ENCODE results near the gene WIPF3. TPM values are rescaled to one million over a fixed set of nuclear protein-coding genes. Genes with fewer than 3 reads are reported as not detected.

Gene WIPF3
- total RNA-seq, 2 experiments from 2014 or later = not detected

- ChIA-PET POLR2A (no interaction called here), CTCF (interaction anchor here (1.3 kb wide), 1 partner anchor 9 kb away, joined by 3 read pairs; no protein-coding TSS in a partner anchor)
- H3K9me3 Mint-ChIP-seq = no peaks in the 10 kb centered on the region
- H3K27ac Mint-ChIP-seq = no peak overlapping the region
- no peak overlapping the region for H3K4me3 Mint-ChIP-seq
- H3K27me3 Mint-ChIP-seq = no peaks in the 10 kb centered on the region
- no peak for DNase-seq
- H3K36me3 Mint-ChIP-seq (ENCODE audit: low read depth) = no peaks in the 10 kb centered on the region
- no peaks in the 10 kb centered on the region for H3K4me1 Mint-ChIP-seq
These were observed 116.8 kb downstream of the WIPF3 start for GRCh38 chr7:29922921-29923700.

- Mint-ChIP-seq H3K4me1 (no peaks in the 10 kb centered on the region), H3K4me3 (no peak overlapping the region), H3K36me3 (ENCODE audit: low read depth) (no peaks in the 10 kb centered on the region), H3K27me3 (no peaks in the 10 kb centered on the region), H3K27ac (no peak overlapping the region), H3K9me3 (no peaks in the 10 kb centered on the region)
- POLR2A ChIA-PET = no interaction called here
- DNase-seq = no peak
- CTCF ChIA-PET = no interaction called here
These were observed 117.7 kb downstream of the WIPF3 start for GRCh38 chr7:29924006-29924405.

GRCh38 chr7:29924684-29925083, 118.4 kb downstream of the WIPF3 start:
- Mint-ChIP-seq H3K4me3 (no peak overlapping the region), H3K9me3 (no peaks in the 10 kb centered on the region), H3K4me1 (no peaks in the 10 kb centered on the region), H3K36me3 (ENCODE audit: low read depth) (no peaks in the 10 kb centered on the region), H3K27ac (no peak overlapping the region), H3K27me3 (no peaks in the 10 kb centered on the region)
- DNase-seq = no peak
- ChIA-PET CTCF (no interaction called here), POLR2A (interaction anchor here (0.5 kb wide), 1 partner anchor 445 kb away, joined by 3 read pairs; no protein-coding TSS in a partner anchor)

GRCh38 chr7:29926216-29926615, 119.9 kb downstream of the WIPF3 start:
- no peak overlapping the region for H3K27ac Mint-ChIP-seq
- H3K9me3 Mint-ChIP-seq = no peaks in the 10 kb centered on the region
- ChIA-PET POLR2A (no interaction called here), CTCF (interaction anchor here (1.5 kb wide), 1 partner anchor 33 kb away, joined by 3 read pairs; no protein-coding TSS in a partner anchor)
- H3K4me3 Mint-ChIP-seq = no peak overlapping the region
- DNase-seq = no peak
- no peaks in the 10 kb centered on the region for H3K27me3 Mint-ChIP-seq
- H3K36me3 Mint-ChIP-seq (ENCODE audit: low read depth) = no peaks in the 10 kb centered on the region
- H3K4me1 Mint-ChIP-seq = no peaks in the 10 kb centered on the region

- DNase-seq = no peak
- no peak overlapping the region for H3K27ac Mint-ChIP-seq
- POLR2A ChIA-PET = no interaction called here
- no peaks in the 10 kb centered on the region for H3K27me3 Mint-ChIP-seq
- no peak overlapping the region for H3K4me3 Mint-ChIP-seq
- no peaks in the 10 kb centered on the region for H3K9me3 Mint-ChIP-seq
- H3K36me3 Mint-ChIP-seq (ENCODE audit: low read depth) = no peaks in the 10 kb centered on the region
- CTCF ChIA-PET = interaction anchor here (1.5 kb wide), 1 partner anchor 33 kb away, joined by 3 read pairs; no protein-coding TSS in a partner anchor
- no peaks in the 10 kb centered on the region for H3K4me1 Mint-ChIP-seq
These were observed 120.4 kb downstream of the WIPF3 start for GRCh38 chr7:29926741-29927140.

GRCh38 chr7:29929018-29929807, 122.9 kb downstream of the WIPF3 start:
- CTCF ChIA-PET = interaction anchor here (1.2 kb wide), 1 partner anchor 8 kb away, joined by 7 read pairs; no protein-coding TSS in a partner anchor

GRCh38 chr7:29935111-29935510, 128.8 kb downstream of the WIPF3 start:
- no peak for DNase-seq
- Mint-ChIP-seq H3K4me3 (no peak overlapping the region), H3K27me3 (no peaks in the 10 kb centered on the region), H3K36me3 (ENCODE audit: low read depth) (no peaks in the 10 kb centered on the region), H3K4me1 (no peaks in the 10 kb centered on the region), H3K27ac (no peak overlapping the region), H3K9me3 (no peaks in the 10 kb centered on the region)
- CTCF ChIA-PET = no interaction called here
- POLR2A ChIA-PET = no interaction called here

More at GRCh38 chr7:29929018-29929807, 122.9 kb downstream of the WIPF3 start:
- Mint-ChIP-seq H3K9me3 (no peaks in the 10 kb centered on the region), H3K4me1 (no peaks in the 10 kb centered on the region), H3K27ac (no peak overlapping the region), H3K36me3 (ENCODE audit: low read depth) (no peaks in the 10 kb centered on the region), H3K4me3 (no peak overlapping the region), H3K27me3 (no peaks in the 10 kb centered on the region)
- no peak for DNase-seq
- POLR2A ChIA-PET = no interaction called here

- no peak for DNase-seq
- Mint-ChIP-seq H3K27me3 (no peaks in the 10 kb centered on the region), H3K36me3 (ENCODE audit: low read depth) (no peaks in the 10 kb centered on the region), H3K9me3 (no peaks in the 10 kb centered on the region), H3K4me1 (no peaks in the 10 kb centered on the region), H3K4me3 (no peak overlapping the region), H3K27ac (no peak overlapping the region)
- CTCF ChIA-PET = no interaction called here
- POLR2A ChIA-PET = no interaction called here
These were observed 130.8 kb downstream of the WIPF3 start for GRCh38 chr7:29937132-29937531.

- no peaks in the 10 kb centered on the region for H3K27me3 Mint-ChIP-seq
- H3K36me3 Mint-ChIP-seq (ENCODE audit: low read depth) = no peaks in the 10 kb centered on the region
- H3K9me3 Mint-ChIP-seq = no peaks in the 10 kb centered on the region
- H3K27ac Mint-ChIP-seq = no peak overlapping the region
- DNase-seq = no peak
- H3K4me3 Mint-ChIP-seq = no peak overlapping the region
- CTCF ChIA-PET = no interaction called here
- no peaks in the 10 kb centered on the region for H3K4me1 Mint-ChIP-seq
- POLR2A ChIA-PET = no interaction called here
These were observed 133.9 kb downstream of the WIPF3 start for GRCh38 chr7:29940199-29940598.

- POLR2A ChIA-PET = no interaction called here
- no peak for DNase-seq
- H3K4me1 Mint-ChIP-seq = no peaks in the 10 kb centered on the region
- H3K9me3 Mint-ChIP-seq = no peaks in the 10 kb centered on the region
- H3K36me3 Mint-ChIP-seq (ENCODE audit: low read depth) = no peaks in the 10 kb centered on the region
- no peak overlapping the region for H3K27ac Mint-ChIP-seq
- CTCF ChIA-PET = interaction anchor here (1.7 kb wide), 1 partner anchor 11 kb away, joined by 3 read pairs; no protein-coding TSS in a partner anchor
- H3K27me3 Mint-ChIP-seq = peaks cover 1% of the 10 kb centered on the region
- H3K4me3 Mint-ChIP-seq = no peak overlapping the region
These were observed 139.0 kb downstream of the WIPF3 start for GRCh38 chr7:29945259-29945809.

GRCh38 chr7:29946428-29947186, 140.3 kb downstream of the WIPF3 start:
- no peak for DNase-seq
- Mint-ChIP-seq H3K27ac (no peak overlapping the region), H3K9me3 (peaks cover 4% of the 10 kb centered on the region), H3K4me3 (no peak overlapping the region), H3K4me1 (no peaks in the 10 kb centered on the region), H3K36me3 (ENCODE audit: low read depth) (no peaks in the 10 kb centered on the region), H3K27me3 (peaks cover 1% of the 10 kb centered on the region)
- ChIA-PET POLR2A (no interaction called here), CTCF (interaction anchor here (1.7 kb wide), 1 partner anchor 12 kb away, joined by 3 read pairs; no protein-coding TSS in a partner anchor)

- no peak for DNase-seq
- Mint-ChIP-seq H3K4me1 (no peaks in the 10 kb centered on the region), H3K36me3 (ENCODE audit: low read depth) (no peaks in the 10 kb centered on the region), H3K4me3 (no peak overlapping the region), H3K9me3 (peaks cover 4% of the 10 kb centered on the region), H3K27ac (no peak overlapping the region), H3K27me3 (peaks cover 1% of the 10 kb centered on the region)
- ChIA-PET CTCF (interaction anchor here (1.2 kb wide), 1 partner anchor 20 kb away, joined by 3 read pairs; no protein-coding TSS in a partner anchor), POLR2A (no interaction called here)
These were observed 142.3 kb downstream of the WIPF3 start for GRCh38 chr7:29948587-29948986.

Measured in activated CD4-positive, alpha-beta T cell treated with anti-CD3 and anti-CD28 coated beads, Interleukin-2, amount 10 ng/mL, durations not matched to agents 7 days and 5 days (primary cell).